HFFc6 (cell line): ENCODE measurements around the gene STEEP1. TPM values are rescaled to one million over a fixed set of nuclear protein-coding genes. Genes with fewer than 3 reads are reported as not detected.

Experiments
- DNase-seq: peaks from one replicate; pipeline ENCODE4 v3.0.0-alpha.2; 2018
- H3K27ac Mint-ChIP-seq: 2 replicates; pipeline ENCODE4 v1.8.0; 2020; ENCODE audit warnings: mild to moderate bottlenecking, mixed read lengths
- H3K27me3 Mint-ChIP-seq: 2 replicates; pipeline ENCODE4 v1.8.0; 2021; ENCODE audit warnings: mild to moderate bottlenecking, moderate library complexity, mixed read lengths; ENCODE audit not compliant: insufficient read depth
- H3K36me3 Mint-ChIP-seq: 2 replicates; pipeline ENCODE4 v1.8.0; 2021; ENCODE audit warnings: low read depth, mixed read lengths
- H3K4me1 Mint-ChIP-seq: 2 replicates; pipeline ENCODE4 v1.8.0; 2020; ENCODE audit warnings: low read depth, mixed read lengths
- H3K4me3 Mint-ChIP-seq: 2 replicates; pipeline ENCODE4 v1.8.0; 2020; ENCODE audit warnings: mild to moderate bottlenecking, moderate library complexity, mixed read lengths
- H3K9me3 Mint-ChIP-seq: 2 replicates; pipeline ENCODE4 v1.8.0; 2020; ENCODE audit warnings: mild to moderate bottlenecking, mixed read lengths
- CTCF ChIP-seq: fragments of 200-600 bp; sonication (generic); IDR thresholded peaks from 2 replicates; pipeline ENCODE4 v1.5.0; 2021; ENCODE audit warnings: antibody characterized with exemption, mild to moderate bottlenecking
- total RNA-seq, 6 experiments: library from RNA; stranded (reverse); fragmentation: NEBNext Ultra II Directional; extraction: Animal tissue kit (Norgen Biotek cat#: 25700); gene quantifications; 2 replicates in 1 of 6; 3 replicates in 5 of 6; pipeline ENCODE4 v1.2.3, GENCODE V29; 2021

Gene STEEP1
- total RNA-seq, 6 experiments from 2014 or later = 23.2 to 28.8 (median 24.4) TPM

GRCh38 chrX:119523664-119524184 is 41.5 kb downstream of the STEEP1 start:
- Mint-ChIP-seq H3K4me1 (no peaks in the 10 kb centered on the region), H3K27ac (no peak overlapping the region), H3K36me3 (no peaks in the 10 kb centered on the region), H3K9me3 (no peaks in the 10 kb centered on the region), H3K27me3 (no peaks in the 10 kb centered on the region), H3K4me3 (no peak overlapping the region)
- TF ChIP-seq CTCF = no peak
- DNase-seq = no peak

- TF ChIP-seq CTCF = no peak
- no peak for DNase-seq
- Mint-ChIP-seq H3K36me3 (no peaks in the 10 kb centered on the region), H3K4me3 (no peak overlapping the region), H3K27ac (no peak overlapping the region), H3K9me3 (no peaks in the 10 kb centered on the region), H3K27me3 (no peaks in the 10 kb centered on the region), H3K4me1 (peaks cover 4% of the 10 kb centered on the region)
Observed at GRCh38 chrX:119521246-119521645, 44.0 kb downstream of the STEEP1 start.

- no peak for DNase-seq
- no peaks in the 10 kb centered on the region for H3K27me3 Mint-ChIP-seq
- H3K36me3 Mint-ChIP-seq = no peaks in the 10 kb centered on the region
- no peak overlapping the region for H3K27ac Mint-ChIP-seq
- no peak overlapping the region for H3K4me3 Mint-ChIP-seq
- H3K9me3 Mint-ChIP-seq = no peaks in the 10 kb centered on the region
- no peak for TF ChIP-seq CTCF
- peaks cover 7% of the 10 kb centered on the region for H3K4me1 Mint-ChIP-seq
Observed at GRCh38 chrX:119518371-119518770, 46.8 kb downstream of the STEEP1 start.

GRCh38 chrX:119516157-119516702 is 49.0 kb downstream of the STEEP1 start:
- no peaks in the 10 kb centered on the region for H3K36me3 Mint-ChIP-seq
- peak; percentile 66 for DNase-seq
- H3K9me3 Mint-ChIP-seq = no peaks in the 10 kb centered on the region
- H3K4me3 Mint-ChIP-seq = no peak overlapping the region
- TF ChIP-seq CTCF = peak; percentile 83
- H3K27ac Mint-ChIP-seq = peak overlapping the region; percentile 34; the same call in 1 of the 2 replicates
- H3K27me3 Mint-ChIP-seq = no peaks in the 10 kb centered on the region; the same call in 1 of the 2 replicates
- peaks cover 7% of the 10 kb centered on the region for H3K4me1 Mint-ChIP-seq

GRCh38 chrX:119512146-119512800 is 52.9 kb downstream of the STEEP1 start:
- no peak overlapping the region for H3K4me3 Mint-ChIP-seq
- no peaks in the 10 kb centered on the region for H3K9me3 Mint-ChIP-seq
- peak; percentile 59 for DNase-seq
- TF ChIP-seq CTCF = peak; percentile 76
- H3K27me3 Mint-ChIP-seq = peaks cover under 1% of the 10 kb centered on the region
- no peak overlapping the region for H3K27ac Mint-ChIP-seq
- H3K4me1 Mint-ChIP-seq = peaks cover 19% of the 10 kb centered on the region
- H3K36me3 Mint-ChIP-seq = no peaks in the 10 kb centered on the region
